Esophagus mucosa (tissue), 1 donor: ENCODE results near the gene MRRF. TPM values are rescaled to one million over a fixed set of nuclear protein-coding genes. Genes with fewer than 3 reads are reported as not detected.

Experiments used
- total RNA-seq: library from RNA; stranded (reverse); gene quantifications from one replicate; pipeline ENCODE4 v1.2.4, GENCODE V29; 2023
- donor health status: DM: yes; HTN: yes; CAD: no.

MRRF gene
- total RNA-seq, 1 donor from 2014 or later, result 36.5 TPM

Other genes starting within 250 kb of the MRRF start
- 3.1 TPM for gene TTLL11, start 171.6 kb upstream of the MRRF start, total RNA-seq
- 52.5 TPM for gene NDUFA8, start 105.1 kb upstream of the MRRF start, total RNA-seq
- not detected for gene MORN5, start 105.0 kb upstream of the MRRF start, total RNA-seq
- 1.3 TPM for gene LHX6, start 35.9 kb upstream of the MRRF start, total RNA-seq
- 15.7 TPM for gene RBM18, start within 50 bp of the MRRF start, total RNA-seq
- gene PTGS1, start 106.1 kb downstream of the MRRF start, total RNA-seq, result 29.9 TPM
- not detected for gene OR1J1, start 213.0 kb downstream of the MRRF start, total RNA-seq
- gene OR1J2, start 245.9 kb downstream of the MRRF start, total RNA-seq, result not detected